Right lobe of liver (tissue), 6 donors: ENCODE results near the gene ANKRD18B. TPM values are rescaled to one million over a fixed set of nuclear protein-coding genes. Genes with fewer than 3 reads are reported as not detected.
"Not testable (repeated sequence)": the region's sequence is repeated elsewhere in the genome, so short reads cannot be mapped to it uniquely, and the experiment has no call there.

Experiments used
- ATAC-seq, 4 donors: fragments of 200-7000 bp; cut with Tn5 transposase; one replicate each; pipeline ENCODE4 v1.9.1; 2020; ENCODE audit warnings: mild to moderate bottlenecking in 4 of 4, moderate library complexity in 4 of 4
- DNase-seq, 3 donors: peaks; one replicate each; pipeline ENCODE4 v3.0.0-alpha.2; 2020
- H3K27ac ChIP-seq, 3 donors: fragments of 200-600 bp; one replicate each; pipeline ENCODE4 v1.8.0; 2022
- H3K27me3 ChIP-seq, 2 donors: fragments of 200-600 bp; one replicate each; pipeline ENCODE4 v1.8.0; 2022
- H3K36me3 ChIP-seq, 4 donors: fragments of 200-600 bp; sonication (generic) in 1 of 4; one replicate each; pipeline versions ENCODE4 v1.5.1 to v1.8.0; 2017 to 2022; ENCODE audit warnings: control low read depth in 1 of 4
- H3K4me1 ChIP-seq, 4 donors: fragments of 200-600 bp; sonication (generic) in 1 of 4; one replicate each; pipeline versions ENCODE4 v1.5.1 to v1.8.0; 2017 to 2022; ENCODE audit warnings: control low read depth in 1 of 4
- H3K4me3 ChIP-seq, 3 donors: fragments of 200-600 bp; one replicate each; pipeline ENCODE4 v1.8.0; 2022
- H3K9me3 ChIP-seq, 4 donors: fragments of 200-600 bp; sonication (generic) in 1 of 4; one replicate each; pipeline versions ENCODE4 v1.5.1 to v1.8.0; 2017 to 2022; ENCODE audit warnings: control low read depth in 1 of 4
- POLR2A ChIP-seq: fragments of 450-650 bp; IDR thresholded peaks from one replicate; pipeline ENCODE4 v1.6.1; 2017; ENCODE audit warnings: antibody characterized with exemption, mild to moderate bottlenecking
- WGBS: methylation state at CpG from one replicate; pipeline ENCODE4 v1.1.6; 2018; ENCODE audit warnings: low coverage, low lambda C conversion rate; ENCODE audit not compliant: insufficient coverage; ENCODE audit errors: missing lambda C conversion rate; 5-methylcytosine and 5-hydroxymethylcytosine counted together
- intact Hi-C, 2 donors: fragments of 100-400 bp; cut with DNase I; formaldehyde crosslinking; loops; one replicate each; pipeline versions ENCODE4 v1.11.2 to v1.14.1; 2022
- total RNA-seq, 6 experiments: library from RNA; depleted of rRNA in 2 of 6; stranded (reverse); fragments of >200 nt in 2 of 6; fragmentation: NEBNext Ultra II Directional in 3 of 6; extraction: Animal tissue kit (Norgen Biotek cat#: 25700) in 3 of 6; gene quantifications; one replicate each; pipeline versions ENCODE4 v1.1.0 to v1.2.4, GENCODE V29; 2016 to 2023
- TF ChIP-seq, protein P1 (sequence below), 4 donors: fragments of 200-600 bp in 3 of 4; fragments of 450-650 bp in 1 of 4; IDR thresholded peaks; one replicate each; pipeline versions ENCODE4 v1.5.1 to v1.8.0; 2016 to 2022; ENCODE audit warnings: antibody characterized with exemption in 4 of 4, mild to moderate bottlenecking in 2 of 4
- donor health status: DM: no; HTN: yes; CAD: no.
- donor health status: DM: no; HTN: no; CAD: no.
- donor health status: DM: no; HTN: no; CAD: no.
- donor health status: DM: no; HTN: yes; CAD: no.
- donor health status: DM: no; HTN: yes; CAD: no.

Gene ANKRD18B
- total RNA-seq, 6 experiments from 2014 or later: 0.06 to 1.3 (median 0.39) TPM; not detected in 3

DNA sequence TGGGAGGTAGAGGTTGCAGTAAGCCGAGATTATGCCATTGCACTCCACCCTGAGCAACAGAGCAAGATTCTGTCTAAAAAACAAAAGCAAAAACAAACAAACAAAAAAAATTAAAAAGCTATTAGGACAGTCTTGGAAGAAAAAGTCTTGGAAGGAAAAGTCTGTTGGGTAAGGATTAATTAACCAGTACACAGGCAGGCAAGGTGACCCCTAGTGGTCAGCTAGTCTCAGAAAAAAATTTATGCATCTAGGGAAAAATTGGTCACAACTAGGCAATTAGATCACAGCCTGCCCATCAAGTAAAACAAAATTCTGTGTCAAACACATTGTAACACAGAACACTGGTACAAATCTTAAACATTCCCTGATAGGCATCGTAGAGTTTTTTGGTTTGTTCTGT, 6.7 kb upstream of the ANKRD18B start:
- no peak overlapping the region for H3K4me3 ChIP-seq
- ATAC-seq: peak; percentile 67 to 77 (median 71)
- intact Hi-C loops: no loop called here
- no peaks in the 10 kb centered on the region for H3K36me3 ChIP-seq
- H3K27ac ChIP-seq: no peak overlapping the region
- 14% methylated on average over 1 of the region's 2 CpGs for WGBS
- no peaks in the 10 kb centered on the region for H3K27me3 ChIP-seq
- TF ChIP-seq POLR2A: no peak
- TF ChIP-seq, protein P1, sequence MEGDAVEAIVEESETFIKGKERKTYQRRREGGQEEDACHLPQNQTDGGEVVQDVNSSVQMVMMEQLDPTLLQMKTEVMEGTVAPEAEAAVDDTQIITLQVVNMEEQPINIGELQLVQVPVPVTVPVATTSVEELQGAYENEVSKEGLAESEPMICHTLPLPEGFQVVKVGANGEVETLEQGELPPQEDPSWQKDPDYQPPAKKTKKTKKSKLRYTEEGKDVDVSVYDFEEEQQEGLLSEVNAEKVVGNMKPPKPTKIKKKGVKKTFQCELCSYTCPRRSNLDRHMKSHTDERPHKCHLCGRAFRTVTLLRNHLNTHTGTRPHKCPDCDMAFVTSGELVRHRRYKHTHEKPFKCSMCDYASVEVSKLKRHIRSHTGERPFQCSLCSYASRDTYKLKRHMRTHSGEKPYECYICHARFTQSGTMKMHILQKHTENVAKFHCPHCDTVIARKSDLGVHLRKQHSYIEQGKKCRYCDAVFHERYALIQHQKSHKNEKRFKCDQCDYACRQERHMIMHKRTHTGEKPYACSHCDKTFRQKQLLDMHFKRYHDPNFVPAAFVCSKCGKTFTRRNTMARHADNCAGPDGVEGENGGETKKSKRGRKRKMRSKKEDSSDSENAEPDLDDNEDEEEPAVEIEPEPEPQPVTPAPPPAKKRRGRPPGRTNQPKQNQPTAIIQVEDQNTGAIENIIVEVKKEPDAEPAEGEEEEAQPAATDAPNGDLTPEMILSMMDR (IDR thresholded peaks at IDR 0.05): peak; percentile 50 to 76 (median 72)
- no peaks in the 10 kb centered on the region for H3K9me3 ChIP-seq
- no peak for DNase-seq
- H3K4me1 ChIP-seq: no peaks in the 10 kb centered on the region

- H3K9me3 ChIP-seq, DNase-seq, H3K4me1 ChIP-seq, intact Hi-C loops, H3K4me3 ChIP-seq, H3K27me3 ChIP-seq, H3K36me3 ChIP-seq, H3K27ac ChIP-seq, ATAC-seq: not testable (repeated sequence)
- 42% methylated on average over 6 of the region's 6 CpGs for whole genome bisulfite sequencing
Observed at GRCh38 chr9:33517934-33518577, 6.0 kb upstream of the ANKRD18B start.

- H3K9me3 ChIP-seq, DNase-seq, intact Hi-C loops, H3K27ac ChIP-seq, H3K4me1 ChIP-seq, ATAC-seq, H3K4me3 ChIP-seq, H3K36me3 ChIP-seq: not testable (repeated sequence)
- H3K27me3 ChIP-seq: peaks cover 0 to 14% of the 10 kb centered on the region in 2 donors
- WGBS: 68% methylated on average over 6 of the region's 6 CpGs
Observed at GRCh38 chr9:33521861-33522260, 2.2 kb upstream of the ANKRD18B start.

GRCh38 chr9:33524306-33524947, 376 bp downstream of the ANKRD18B start:
- Histone ChIP-seq H3K36me3 (no peaks in the 10 kb centered on the region), H3K27me3 (peaks cover 0 to 21% of the 10 kb centered on the region in 2 donors), H3K27ac (no peak overlapping the region), H3K4me3 (peak overlapping the region in 2 of 3 donors; percentile 9 to 47), H3K9me3 (no peaks in the 10 kb centered on the region), H3K4me1 (peaks cover 0 to 5% (median 0%) of the 10 kb centered on the region in 4 donors)
- no peak for TF ChIP-seq POLR2A
- TF ChIP-seq, protein P1 (IDR thresholded peaks at IDR 0.05): no peak
- 4% methylated on average over 14 of the region's 45 CpGs for WGBS
- intact Hi-C loops: no loop called here
- DNase-seq (no peak), ATAC-seq (peak; percentile 33 to 53 (median 36))

- H3K36me3 ChIP-seq, H3K4me1 ChIP-seq, ATAC-seq, H3K4me3 ChIP-seq, DNase-seq, H3K9me3 ChIP-seq, H3K27ac ChIP-seq, intact Hi-C loops: not testable (repeated sequence)
- H3K27me3 ChIP-seq: peaks cover 0 to 21% of the 10 kb centered on the region in 2 donors
Observed at GRCh38 chr9:33528069-33528468, 4.0 kb downstream of the ANKRD18B start.

DNA sequence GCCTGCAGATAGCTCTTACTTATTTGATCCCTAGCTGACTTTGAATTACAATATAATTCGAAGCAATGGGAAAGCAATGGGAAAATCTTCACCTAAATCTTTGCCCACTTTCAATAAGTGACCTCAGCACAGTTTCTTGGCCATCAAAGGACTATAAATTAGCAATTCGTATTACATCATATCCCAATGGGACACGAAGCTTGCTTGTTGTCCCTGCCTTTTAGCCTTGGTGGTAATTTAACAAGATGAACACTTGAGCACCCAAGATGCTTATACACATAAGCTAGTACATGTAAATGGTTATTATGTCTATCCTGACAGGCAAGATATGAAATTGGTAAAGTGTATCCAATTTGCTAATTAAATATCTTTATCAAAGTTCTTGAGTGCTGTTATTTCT, 9.9 kb downstream of the ANKRD18B start:
- intact Hi-C loops, ATAC-seq, DNase-seq: not testable (repeated sequence)

More for the DNA sequence above, 9.9 kb downstream of the ANKRD18B start:
- not testable (repeated sequence) for H3K27ac ChIP-seq, H3K9me3 ChIP-seq, H3K27me3 ChIP-seq, H3K4me3 ChIP-seq, H3K36me3 ChIP-seq, H3K4me1 ChIP-seq
- 31% methylated on average over 3 of the region's 3 CpGs for WGBS
